Hepatocyte (in vitro differentiated cells): ENCODE data around the gene JAM3. TPM values are rescaled to one million over a fixed set of nuclear protein-coding genes. Genes with fewer than 3 reads are reported as not detected.

ENCODE experiments used
- DNase-seq: peaks from one replicate; pipeline ENCODE4 v3.0.0-alpha.2; 2016; ENCODE audit warnings: low spot score
- H2AFZ ChIP-seq: fragments of 200-600 bp; sonication (generic); 2 replicates; pipeline ENCODE4 v1.6.0; 2016; ENCODE audit warnings: antibody characterized with exemption, mild to moderate bottlenecking
- H3K27ac ChIP-seq: fragments of 200-600 bp; sonication (generic); 2 replicates; pipeline ENCODE4 v1.5.1; 2016; ENCODE audit warnings: mild to moderate bottlenecking
- H3K27me3 ChIP-seq: fragments of 200-600 bp; sonication (generic); 2 replicates; pipeline ENCODE4 v1.6.1; 2016
- H3K36me3 ChIP-seq: fragments of 200-600 bp; sonication (generic); replicated peaks from 2 replicates; pipeline ENCODE4 v1.5.1; 2016; ENCODE audit warnings: low read depth; ENCODE audit not compliant: insufficient read depth
- H3K4me1 ChIP-seq: fragments of 200-600 bp; sonication (generic); 2 replicates; pipeline ENCODE4 v1.5.1; 2016; ENCODE audit warnings: mild to moderate bottlenecking, moderate library complexity; ENCODE audit not compliant: insufficient read depth
- H3K4me2 ChIP-seq: fragments of 200-600 bp; sonication (generic); 2 replicates; pipeline ENCODE4 v1.6.0; 2016
- H3K4me3 ChIP-seq: fragments of 200-600 bp; sonication (generic); 2 replicates; pipeline ENCODE4 v1.5.1; 2016; ENCODE audit warnings: mild to moderate bottlenecking
- H3K79me2 ChIP-seq: fragments of 200-600 bp; sonication (generic); 2 replicates; pipeline ENCODE4 v1.6.0; 2017; ENCODE audit warnings: mild to moderate bottlenecking
- H3K9me2 ChIP-seq: fragments of 200-600 bp; sonication (generic); replicated peaks from 2 replicates; pipeline ENCODE4 v1.6.0; 2017; ENCODE audit warnings: mild to moderate bottlenecking; ENCODE audit not compliant: insufficient read depth
- H3K9me3 ChIP-seq: fragments of 200-600 bp; sonication (generic); 2 replicates; pipeline ENCODE4 v1.5.1; 2016; ENCODE audit warnings: low read depth, mild to moderate bottlenecking
- H4K20me1 ChIP-seq: fragments of 200-600 bp; sonication (generic); 2 replicates; pipeline ENCODE4 v1.6.0; 2016; ENCODE audit warnings: mild to moderate bottlenecking; ENCODE audit not compliant: insufficient read depth, poor library complexity, severe bottlenecking
- EZH2 ChIP-seq: fragments of 200-600 bp; sonication (generic); IDR thresholded peaks from 2 replicates; pipeline ENCODE4 v1.6.1; 2016; ENCODE audit warnings: antibody characterized with exemption, mild to moderate bottlenecking, borderline replicate concordance
- EZH2phosphoT487 ChIP-seq: fragments of 200-600 bp; sonication (generic); IDR thresholded peaks from one replicate; pipeline ENCODE4 v1.6.1; 2018; ENCODE audit warnings: antibody characterized with exemption, mild to moderate bottlenecking, low read depth, moderate library complexity; ENCODE audit not compliant: unreplicated experiment, severe bottlenecking
- WGBS: methylation state at CpG from one replicate; pipeline ENCODE4 v1.1.6; 2016; ENCODE audit warnings: low lambda C conversion rate; ENCODE audit errors: missing lambda C conversion rate; 5-methylcytosine and 5-hydroxymethylcytosine counted together
- polyA plus RNA-seq: library from polyadenylated mRNA; unstranded; fragments of >200 nt; fragmentation: Nextera tagmentation; extraction: Ambion mirVana; gene quantifications from 2 replicates; pipeline ENCODE4 v1.2.1, GENCODE V29; 2016
- total RNA-seq: library from RNA; depleted of rRNA; stranded (reverse); fragments of >200 nt; gene quantifications from 2 replicates; pipeline ENCODE4 v1.2.3, GENCODE V29; 2014
- TF ChIP-seq, protein P1 (sequence below): fragments of 200-600 bp; sonication (generic); IDR thresholded peaks from 2 replicates; pipeline ENCODE4 v1.5.1; 2016; ENCODE audit warnings: antibody characterized with exemption, mild to moderate bottlenecking; ENCODE audit not compliant: poor library complexity

The JAM3 gene
- total RNA-seq (23.6 and 25.6 TPM in 2 replicates), polyA plus RNA-seq (20.3 and 24.7 TPM in 2 replicates)

GRCh38 chr11:134068829-134069425 is at the start of gene JAM3:
Gene JAM3 (plus strand): TSS chr11:134069072. CDS start chr11:134069084, 12 bp downstream.
- 1% methylated on average over 45 of the region's 57 CpGs for WGBS
- Histone ChIP-seq H3K9me3 (no peaks in the 10 kb centered on the region), H4K20me1 (peaks cover 8% of the 10 kb centered on the region), H3K4me2 (peak within 1 kb of the TSS; percentile 78), H3K9me2 (peaks cover 3% of the 10 kb centered on the region), H3K4me1 (no peaks in the 10 kb centered on the region), H3K4me3 (peak within 1 kb of the TSS; percentile 80), H3K27me3 (peaks cover 48% of the 10 kb centered on the region), H3K27ac (peak within 1 kb of the TSS; percentile 80), H2AFZ (peak within 1 kb of the TSS; percentile 87), H3K79me2 (peaks cover 8% of the 10 kb centered on the region), H3K36me3 (no peaks in the 10 kb centered on the region)
- peak; percentile 96 for DNase-seq
- TF ChIP-seq EZH2 (no peak), EZH2phosphoT487 (no peak)
- TF ChIP-seq, protein P1, sequence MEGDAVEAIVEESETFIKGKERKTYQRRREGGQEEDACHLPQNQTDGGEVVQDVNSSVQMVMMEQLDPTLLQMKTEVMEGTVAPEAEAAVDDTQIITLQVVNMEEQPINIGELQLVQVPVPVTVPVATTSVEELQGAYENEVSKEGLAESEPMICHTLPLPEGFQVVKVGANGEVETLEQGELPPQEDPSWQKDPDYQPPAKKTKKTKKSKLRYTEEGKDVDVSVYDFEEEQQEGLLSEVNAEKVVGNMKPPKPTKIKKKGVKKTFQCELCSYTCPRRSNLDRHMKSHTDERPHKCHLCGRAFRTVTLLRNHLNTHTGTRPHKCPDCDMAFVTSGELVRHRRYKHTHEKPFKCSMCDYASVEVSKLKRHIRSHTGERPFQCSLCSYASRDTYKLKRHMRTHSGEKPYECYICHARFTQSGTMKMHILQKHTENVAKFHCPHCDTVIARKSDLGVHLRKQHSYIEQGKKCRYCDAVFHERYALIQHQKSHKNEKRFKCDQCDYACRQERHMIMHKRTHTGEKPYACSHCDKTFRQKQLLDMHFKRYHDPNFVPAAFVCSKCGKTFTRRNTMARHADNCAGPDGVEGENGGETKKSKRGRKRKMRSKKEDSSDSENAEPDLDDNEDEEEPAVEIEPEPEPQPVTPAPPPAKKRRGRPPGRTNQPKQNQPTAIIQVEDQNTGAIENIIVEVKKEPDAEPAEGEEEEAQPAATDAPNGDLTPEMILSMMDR, result no peak

GRCh38 chr11:134019500-134019899 is 49.4 kb upstream of the JAM3 start:
- 83% methylated on average over 7 of the region's 7 CpGs for WGBS
- no peaks in the 10 kb centered on the region for H3K9me3 ChIP-seq
- no peaks in the 10 kb centered on the region for H3K79me2 ChIP-seq
- no peaks in the 10 kb centered on the region for H3K9me2 ChIP-seq
- H3K4me3 ChIP-seq, result no peak overlapping the region
- DNase-seq, result no peak
- H2AFZ ChIP-seq, result no peak overlapping the region
- no peak overlapping the region for H3K4me2 ChIP-seq
- H3K36me3 ChIP-seq, result no peaks in the 10 kb centered on the region
- H3K4me1 ChIP-seq, result no peaks in the 10 kb centered on the region
- peaks cover 38% of the 10 kb centered on the region for H3K27me3 ChIP-seq
- H4K20me1 ChIP-seq, result no peaks in the 10 kb centered on the region
- H3K27ac ChIP-seq, result no peak overlapping the region
- TF ChIP-seq, protein P1, result no peak
- TF ChIP-seq EZH2phosphoT487 (no peak), EZH2 (no peak)

- Histone ChIP-seq H3K9me3 (no peaks in the 10 kb centered on the region), H3K4me2 (no peak overlapping the region), H3K27ac (no peak overlapping the region), H3K36me3 (no peaks in the 10 kb centered on the region), H3K4me1 (no peaks in the 10 kb centered on the region), H3K79me2 (no peaks in the 10 kb centered on the region), H4K20me1 (no peaks in the 10 kb centered on the region), H3K9me2 (no peaks in the 10 kb centered on the region), H3K27me3 (peaks cover 34% of the 10 kb centered on the region), H2AFZ (no peak overlapping the region), H3K4me3 (no peak overlapping the region)
- no peak for DNase-seq
- no peak for TF ChIP-seq EZH2
- TF ChIP-seq, protein P1, result no peak
- 87% methylated on average over 8 of the region's 13 CpGs for WGBS
These were observed 48.3 kb upstream of the JAM3 start for GRCh38 chr11:134020598-134020997.
